Mucosa of descending colon (tissue), 3 donors: Measurements from ENCODE around the gene P4HA2. TPM values are rescaled to one million over a fixed set of nuclear protein-coding genes. Genes with fewer than 3 reads are reported as not detected.
A peak's percentile ranks its signal among the peaks of the same experiment; 100 is the strongest.

ENCODE experiments used
- ATAC-seq: fragments of 200-7000 bp; cut with Tn5 transposase; one replicate; pipeline ENCODE4 v1.9.1; 2020; ENCODE audit warnings: mild to moderate bottlenecking, moderate library complexity
- DNase-seq, 3 donors: peaks; one replicate each; pipeline ENCODE4 v3.0.0-alpha.2; 2020
- H3K36me3 ChIP-seq: fragments of 200-600 bp; one replicate; pipeline ENCODE4 v1.8.0; 2021; ENCODE audit warnings: low read depth, mild to moderate bottlenecking
- H3K4me1 ChIP-seq: fragments of 200-600 bp; one replicate; pipeline ENCODE4 v1.8.0; 2021; ENCODE audit warnings: low read depth, mild to moderate bottlenecking
- H3K4me3 ChIP-seq: fragments of 200-600 bp; one replicate; pipeline ENCODE4 v1.8.0; 2021; ENCODE audit warnings: mild to moderate bottlenecking
- H3K9me3 ChIP-seq: fragments of 200-600 bp; one replicate; pipeline ENCODE4 v1.8.0; 2021; ENCODE audit warnings: mild to moderate bottlenecking
- intact Hi-C, 2 donors: fragments of 100-400 bp; cut with DNase I in 1 of 2; cut with micrococcal nuclease in 1 of 2; formaldehyde crosslinking; loops; one replicate each; pipeline versions ENCODE4 v1.11.0 to v1.11.1; 2022; cut with DNase I, micrococcal nuclease
- total RNA-seq, 3 donors: library from RNA; stranded (reverse); fragmentation: NEBNext Ultra II Directional in 2 of 3; extraction: Animal tissue kit (Norgen Biotek cat#: 25700) in 2 of 3; gene quantifications; one replicate each; pipeline versions ENCODE4 v1.2.1 to v1.2.4, GENCODE V29; 2021 to 2023
- TF ChIP-seq, protein P1 (sequence below): fragments of 200-600 bp; IDR thresholded peaks from one replicate; pipeline ENCODE4 v1.8.0; 2022; ENCODE audit warnings: antibody characterized with exemption, mild to moderate bottlenecking
- donor health status: DM: no; HTN: no; CAD: no; lungs with moderate emphysema.
- donor health status: DM: no; HTN: no; CAD: no.
- donor health status: DM: no; HTN: yes; CAD: no.

The P4HA2 gene
- total RNA-seq, 3 donors from 2014 or later, result 47.0 to 65.0 (median 56.1) TPM

DNA sequence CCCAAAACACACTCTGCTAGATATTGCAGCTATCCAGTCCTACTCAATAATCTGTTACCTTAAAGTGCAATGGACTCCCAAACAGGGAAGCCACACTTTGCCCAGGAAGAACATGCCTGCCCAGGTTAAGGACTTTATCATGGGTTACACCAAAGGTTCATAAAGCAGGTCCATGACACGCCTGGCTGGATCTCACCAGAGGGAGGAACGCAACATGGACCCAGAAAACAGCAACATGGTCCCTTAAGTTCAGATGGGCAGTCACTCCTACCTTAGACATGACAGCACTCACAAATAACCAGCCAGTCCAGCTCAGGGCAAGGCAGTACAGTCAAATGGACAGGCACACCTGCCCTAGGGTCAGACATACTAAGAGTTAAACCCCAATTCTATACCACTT is 3.8 kb downstream of the P4HA2 start:
- no peak for DNase-seq
- TF ChIP-seq, protein P1, sequence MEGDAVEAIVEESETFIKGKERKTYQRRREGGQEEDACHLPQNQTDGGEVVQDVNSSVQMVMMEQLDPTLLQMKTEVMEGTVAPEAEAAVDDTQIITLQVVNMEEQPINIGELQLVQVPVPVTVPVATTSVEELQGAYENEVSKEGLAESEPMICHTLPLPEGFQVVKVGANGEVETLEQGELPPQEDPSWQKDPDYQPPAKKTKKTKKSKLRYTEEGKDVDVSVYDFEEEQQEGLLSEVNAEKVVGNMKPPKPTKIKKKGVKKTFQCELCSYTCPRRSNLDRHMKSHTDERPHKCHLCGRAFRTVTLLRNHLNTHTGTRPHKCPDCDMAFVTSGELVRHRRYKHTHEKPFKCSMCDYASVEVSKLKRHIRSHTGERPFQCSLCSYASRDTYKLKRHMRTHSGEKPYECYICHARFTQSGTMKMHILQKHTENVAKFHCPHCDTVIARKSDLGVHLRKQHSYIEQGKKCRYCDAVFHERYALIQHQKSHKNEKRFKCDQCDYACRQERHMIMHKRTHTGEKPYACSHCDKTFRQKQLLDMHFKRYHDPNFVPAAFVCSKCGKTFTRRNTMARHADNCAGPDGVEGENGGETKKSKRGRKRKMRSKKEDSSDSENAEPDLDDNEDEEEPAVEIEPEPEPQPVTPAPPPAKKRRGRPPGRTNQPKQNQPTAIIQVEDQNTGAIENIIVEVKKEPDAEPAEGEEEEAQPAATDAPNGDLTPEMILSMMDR, result no peak
- no peak overlapping the region for H3K4me3 ChIP-seq
- H3K36me3 ChIP-seq, result no peaks in the 10 kb centered on the region
- intact Hi-C loops, result no loop called here
- no peak for ATAC-seq
- H3K4me1 ChIP-seq, result peaks cover 36% of the 10 kb centered on the region
- no peaks in the 10 kb centered on the region for H3K9me3 ChIP-seq

DNA sequence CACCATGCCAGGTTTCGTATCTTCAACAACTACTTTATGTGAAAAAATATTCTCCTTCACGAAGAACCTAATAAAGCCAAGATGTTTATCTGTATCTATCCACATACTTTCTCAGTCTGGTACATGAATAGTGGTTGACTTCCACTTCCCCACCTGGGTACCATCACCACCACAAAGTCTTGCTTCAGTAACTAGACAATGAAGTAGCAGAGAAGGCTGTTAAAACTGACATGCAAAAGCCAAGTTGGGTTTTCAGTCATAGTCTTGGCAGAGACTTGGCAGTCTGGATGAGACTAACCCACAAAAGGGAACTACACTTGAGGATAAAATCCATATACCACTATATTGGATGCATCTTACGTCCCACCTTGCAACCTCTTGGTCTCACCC is 5.0 kb downstream of the P4HA2 start:
- TF ChIP-seq, protein P1, result no peak
- intact Hi-C loops, result no loop called here
- Histone ChIP-seq H3K36me3 (no peaks in the 10 kb centered on the region), H3K4me3 (no peak overlapping the region), H3K4me1 (peaks cover 32% of the 10 kb centered on the region), H3K9me3 (no peaks in the 10 kb centered on the region)
- no peak for ATAC-seq
- no peak for DNase-seq

DNA sequence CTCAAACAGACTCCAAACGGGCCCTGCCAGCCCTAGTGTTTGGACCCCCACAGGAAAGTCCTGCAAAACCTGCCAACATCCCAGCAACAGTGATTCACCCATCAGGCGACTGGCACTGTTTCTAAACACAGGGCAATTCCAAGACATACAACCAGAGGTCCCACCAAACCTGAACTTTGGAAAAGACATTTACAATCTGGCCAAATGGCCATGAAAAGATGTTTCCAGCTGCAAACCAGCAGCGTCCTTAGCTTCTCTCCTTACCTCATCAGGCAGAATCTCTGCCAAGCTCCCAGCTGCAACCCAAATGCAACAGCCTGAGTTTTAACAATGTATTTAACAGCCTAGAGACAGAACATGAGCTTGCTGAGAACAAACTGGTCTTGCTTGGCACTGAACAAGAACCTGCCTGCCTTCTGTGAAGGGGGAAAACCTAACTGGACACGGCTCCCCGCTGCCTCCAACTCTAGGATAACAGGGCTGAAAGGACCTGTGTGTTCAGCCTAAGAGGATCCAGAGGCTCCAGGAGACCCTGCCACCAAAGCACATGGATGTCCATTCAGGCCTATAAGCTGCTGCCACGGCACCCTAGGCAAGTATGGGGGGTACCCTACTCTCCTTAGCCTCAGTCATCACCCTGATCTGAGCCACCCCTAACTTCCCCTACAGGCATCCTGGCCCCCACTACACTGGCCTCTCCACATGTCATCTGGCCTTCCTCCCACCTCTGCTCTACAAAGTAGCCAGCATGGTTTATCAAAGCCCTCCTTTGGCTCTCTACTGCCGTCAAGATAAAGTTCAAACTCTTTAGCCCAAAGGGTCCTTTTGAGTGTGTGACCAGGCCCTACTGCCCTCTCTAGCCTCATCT is 5.6 kb downstream of the P4HA2 start:
- TF ChIP-seq, protein P1, result no peak
- ATAC-seq, result peak; percentile 12
- DNase-seq, result peak in 1 of 3 donors; percentile 51

DNA sequence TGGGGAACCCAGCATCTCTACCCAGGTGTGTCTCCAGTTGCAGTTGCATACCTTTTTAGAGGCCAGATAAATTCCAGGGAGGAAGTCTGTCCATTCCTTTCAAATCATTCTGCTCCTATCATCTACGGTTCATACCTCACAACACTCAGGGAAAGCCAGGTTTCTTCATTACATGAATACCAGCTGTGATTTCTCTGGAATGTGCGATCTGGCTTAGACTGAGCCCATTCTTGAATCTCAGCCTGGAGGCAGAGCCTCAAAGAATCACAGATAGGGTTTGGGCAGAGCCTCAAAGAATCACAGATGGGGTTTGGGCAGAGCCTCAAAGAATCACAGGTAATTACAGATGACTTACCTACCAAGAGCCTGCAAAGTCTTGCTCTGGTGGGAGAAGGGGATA is 7.2 kb downstream of the P4HA2 start:
- no peak for ATAC-seq
- DNase-seq, result no peak
- H3K4me1 ChIP-seq, result peaks cover 16% of the 10 kb centered on the region
- H3K4me3 ChIP-seq, result no peak overlapping the region
- H3K9me3 ChIP-seq, result no peaks in the 10 kb centered on the region
- intact Hi-C loops, result no loop called here
- no peaks in the 10 kb centered on the region for H3K36me3 ChIP-seq
- TF ChIP-seq, protein P1, result no peak

More for the DNA sequence above, 5.6 kb downstream of the P4HA2 start:
- no peaks in the 10 kb centered on the region for H3K36me3 ChIP-seq
- no peaks in the 10 kb centered on the region for H3K9me3 ChIP-seq
- intact Hi-C loops, result no loop called here
- H3K4me3 ChIP-seq, result no peak overlapping the region
- peaks cover 30% of the 10 kb centered on the region for H3K4me1 ChIP-seq

DNA sequence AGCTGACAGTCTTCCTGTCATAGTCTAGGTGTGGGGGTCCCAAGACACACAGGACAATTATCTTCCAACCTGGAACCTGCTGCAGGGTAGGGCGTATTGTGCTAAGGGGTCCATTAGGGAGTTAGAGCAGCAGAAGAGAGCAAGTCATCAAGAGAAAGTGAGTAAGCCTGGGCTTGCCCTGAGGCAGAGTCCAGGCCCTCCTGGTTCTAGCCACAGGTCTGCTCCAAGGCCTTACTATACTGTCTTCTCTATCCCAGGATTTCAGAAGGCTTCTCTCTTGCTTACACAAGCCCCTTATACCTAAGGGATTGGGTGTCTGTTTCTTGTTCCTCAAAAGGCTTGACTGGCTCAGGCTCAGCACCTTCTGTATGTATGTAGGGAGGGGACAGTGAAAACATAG is 7.7 kb downstream of the P4HA2 start:
- H3K4me1 ChIP-seq, result peaks cover 12% of the 10 kb centered on the region
- intact Hi-C loops, result no loop called here

More for the DNA sequence above, 7.7 kb downstream of the P4HA2 start:
- H3K36me3 ChIP-seq, result no peaks in the 10 kb centered on the region
- no peak for ATAC-seq
- H3K9me3 ChIP-seq, result no peaks in the 10 kb centered on the region
- no peak overlapping the region for H3K4me3 ChIP-seq
- no peak for DNase-seq
- TF ChIP-seq, protein P1, result no peak
